IPS-18a (cell line): ENCODE data around the gene SEBOX.
A peak's percentile ranks its signal among the peaks of the same experiment; 100 is the strongest.

Experiments
- H3K27ac ChIP-seq: one replicate; pipeline ENCODE4 v1.5.1; 2013; ENCODE audit warnings: low read length
- H3K27me3 ChIP-seq: one replicate; pipeline ENCODE4 v1.6.1; 2013; ENCODE audit warnings: mild to moderate bottlenecking, low read length; ENCODE audit not compliant: control insufficient read depth, insufficient read depth
- H3K36me3 ChIP-seq: one replicate; pipeline ENCODE4 v1.6.1; 2013; ENCODE audit warnings: low read depth, low read length; ENCODE audit not compliant: control insufficient read depth
- H3K4me1 ChIP-seq: one replicate; pipeline ENCODE4 v1.6.1; 2013; ENCODE audit warnings: low read depth, low read length; ENCODE audit not compliant: control insufficient read depth
- H3K4me3 ChIP-seq: one replicate; pipeline ENCODE4 v1.5.1; 2013; ENCODE audit warnings: low read length
- H3K9ac ChIP-seq: one replicate; pipeline ENCODE4 v1.6.1; 2013; ENCODE audit warnings: mild to moderate bottlenecking, low read length, moderate library complexity
- H3K9me3 ChIP-seq: one replicate; pipeline ENCODE4 v1.6.1; 2013; ENCODE audit warnings: low read depth, low read length; ENCODE audit not compliant: control insufficient read depth

The SEBOX gene

DNA sequence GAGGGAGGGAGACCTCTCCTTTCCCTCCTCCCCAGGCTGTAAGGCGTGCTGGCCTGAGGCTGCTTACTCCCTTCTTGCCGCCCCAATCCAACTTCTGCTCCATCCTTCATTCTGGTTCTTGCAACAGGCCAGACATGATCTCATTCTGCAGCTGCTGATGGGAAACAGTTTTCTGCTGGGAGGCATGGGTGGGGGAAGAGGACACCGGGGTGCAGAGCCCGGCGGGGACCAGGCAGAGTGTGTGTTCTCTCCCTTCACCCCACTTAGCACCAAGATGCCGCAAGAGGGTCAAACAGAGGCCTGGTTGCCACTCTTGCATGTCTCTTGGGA is 7.9 kb upstream of the SEBOX start:
- Histone ChIP-seq H3K36me3 (no peaks in the 10 kb centered on the region), H3K9ac (no peak overlapping the region), H3K27me3 (peaks cover 19% of the 10 kb centered on the region), H3K9me3 (no peaks in the 10 kb centered on the region), H3K4me1 (peaks cover 12% of the 10 kb centered on the region), H3K27ac (no peak overlapping the region), H3K4me3 (peak overlapping the region; percentile 67)

DNA sequence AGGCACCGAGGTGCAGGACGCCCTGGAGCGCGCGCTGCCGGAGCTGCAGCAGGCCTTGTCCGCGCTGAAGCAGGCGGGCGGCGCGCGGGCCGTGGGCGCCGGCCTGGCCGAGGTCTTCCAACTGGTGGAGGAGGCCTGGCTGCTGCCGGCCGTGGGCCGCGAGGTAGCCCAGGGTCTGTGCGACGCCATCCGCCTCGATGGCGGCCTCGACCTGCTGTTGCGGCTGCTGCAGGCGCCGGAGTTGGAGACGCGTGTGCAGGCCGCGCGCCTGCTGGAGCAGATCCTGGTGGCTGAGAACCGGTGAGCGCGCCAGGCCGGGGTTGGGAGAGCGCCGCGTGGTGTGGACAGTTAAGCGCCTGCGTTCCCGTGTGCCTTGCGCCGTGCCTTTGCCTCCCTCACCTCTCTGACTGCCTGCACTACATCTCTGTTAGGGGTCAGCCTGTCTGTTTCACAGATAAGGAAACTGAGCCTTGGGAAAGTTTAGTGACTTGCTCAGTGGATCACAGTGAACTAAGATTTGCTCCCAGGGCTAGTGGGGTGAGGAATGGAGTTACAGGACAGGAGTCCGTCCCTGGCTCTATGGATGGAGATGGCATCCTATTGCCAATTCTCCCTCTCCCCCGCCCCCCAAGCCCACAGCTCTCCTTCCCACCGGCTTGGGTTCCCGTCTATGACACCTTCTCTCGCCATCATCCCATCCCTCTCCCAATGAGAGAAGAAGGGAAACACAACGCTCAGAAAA is 7.4 kb upstream of the SEBOX start:
- Histone ChIP-seq H3K27me3 (peaks cover 19% of the 10 kb centered on the region), H3K36me3 (no peaks in the 10 kb centered on the region), H3K9me3 (no peaks in the 10 kb centered on the region), H3K9ac (peak overlapping the region; percentile 41), H3K4me3 (peak overlapping the region; percentile 67), H3K27ac (no peak overlapping the region), H3K4me1 (peaks cover 12% of the 10 kb centered on the region)

DNA sequence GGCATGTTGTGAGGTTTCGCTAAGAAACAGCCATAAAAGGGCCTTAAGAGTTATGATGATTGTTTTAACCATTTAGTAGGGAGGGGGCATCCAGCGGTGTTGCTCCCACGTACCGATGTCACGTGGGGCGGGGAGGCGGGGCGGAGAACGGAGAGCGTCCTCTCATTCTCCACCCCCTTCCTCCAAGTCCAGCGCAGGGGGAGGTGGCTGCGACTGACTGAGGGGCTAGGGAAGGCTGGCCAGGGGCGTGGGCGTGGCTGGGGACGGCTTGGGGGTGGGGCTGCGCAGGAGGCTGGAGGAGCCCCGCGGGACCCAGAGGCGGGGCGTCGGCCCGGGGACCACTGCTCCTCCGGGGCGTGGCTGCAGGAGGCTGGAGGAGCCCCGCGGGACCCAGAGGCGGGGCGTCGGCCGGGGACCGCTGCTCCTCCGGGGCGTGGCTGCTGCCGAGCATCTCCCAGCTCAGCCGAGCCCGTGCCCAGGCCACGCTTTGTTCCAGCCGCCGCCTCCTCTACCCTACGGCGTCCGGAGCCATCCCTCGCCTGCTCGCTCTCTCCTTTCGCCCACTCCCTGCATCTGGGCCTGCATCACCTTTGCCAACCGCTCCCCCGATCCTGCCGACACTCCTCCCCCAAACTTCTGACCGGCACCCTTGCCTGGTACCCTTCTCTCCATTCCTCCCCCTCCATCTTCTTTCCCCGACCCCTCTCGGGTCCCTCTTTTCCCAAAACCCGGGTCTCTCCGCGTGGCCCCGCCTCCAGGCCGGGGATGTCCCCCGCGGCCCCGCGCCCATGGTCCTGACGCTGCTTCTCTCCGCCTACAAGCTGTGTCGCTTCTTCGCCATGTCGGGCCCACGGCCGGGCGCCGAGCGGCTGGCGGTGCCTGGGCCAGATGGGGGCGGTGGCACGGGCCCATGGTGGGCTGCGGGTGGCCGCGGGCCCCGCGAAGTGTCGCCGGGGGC is 6.5 kb upstream of the SEBOX start, which contains the start of gene SARM1:
TSS of gene SARM1 (plus strand) at position 450 of the 958 bp plus-strand sequence. CDS start at position 789, 339 bp downstream.
- Histone ChIP-seq H3K27me3 (peaks cover 19% of the 10 kb centered on the region), H3K9me3 (no peaks in the 10 kb centered on the region), H3K27ac (no peak within 1 kb of the TSS), H3K9ac (peak within 1 kb of the TSS; percentile 41), H3K4me1 (peaks cover 12% of the 10 kb centered on the region), H3K4me3 (peak within 1 kb of the TSS; percentile 67), H3K36me3 (no peaks in the 10 kb centered on the region)

DNA sequence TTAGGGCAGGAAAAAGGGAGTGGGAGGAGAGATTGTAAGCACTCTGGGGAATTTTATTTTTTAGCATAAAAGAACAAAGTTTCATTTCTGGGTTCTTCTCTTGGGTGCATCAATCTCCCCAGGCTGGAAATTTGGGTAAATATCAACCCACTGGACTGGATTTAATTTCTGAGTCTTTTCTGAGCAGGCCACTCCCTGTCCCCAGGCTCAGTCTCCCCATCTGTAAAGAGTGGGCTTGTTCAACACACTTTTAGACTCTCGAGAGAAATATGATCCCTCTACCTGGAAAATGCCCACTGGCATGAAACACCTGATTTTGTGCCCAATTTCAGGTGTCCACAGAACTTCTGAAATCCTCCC is 5.7 kb upstream of the SEBOX start:
- Histone ChIP-seq H3K27ac (no peak overlapping the region), H3K9me3 (no peaks in the 10 kb centered on the region), H3K36me3 (no peaks in the 10 kb centered on the region), H3K4me3 (peak overlapping the region; percentile 56), H3K9ac (no peak overlapping the region), H3K27me3 (peaks cover 19% of the 10 kb centered on the region), H3K4me1 (peaks cover 12% of the 10 kb centered on the region)

DNA sequence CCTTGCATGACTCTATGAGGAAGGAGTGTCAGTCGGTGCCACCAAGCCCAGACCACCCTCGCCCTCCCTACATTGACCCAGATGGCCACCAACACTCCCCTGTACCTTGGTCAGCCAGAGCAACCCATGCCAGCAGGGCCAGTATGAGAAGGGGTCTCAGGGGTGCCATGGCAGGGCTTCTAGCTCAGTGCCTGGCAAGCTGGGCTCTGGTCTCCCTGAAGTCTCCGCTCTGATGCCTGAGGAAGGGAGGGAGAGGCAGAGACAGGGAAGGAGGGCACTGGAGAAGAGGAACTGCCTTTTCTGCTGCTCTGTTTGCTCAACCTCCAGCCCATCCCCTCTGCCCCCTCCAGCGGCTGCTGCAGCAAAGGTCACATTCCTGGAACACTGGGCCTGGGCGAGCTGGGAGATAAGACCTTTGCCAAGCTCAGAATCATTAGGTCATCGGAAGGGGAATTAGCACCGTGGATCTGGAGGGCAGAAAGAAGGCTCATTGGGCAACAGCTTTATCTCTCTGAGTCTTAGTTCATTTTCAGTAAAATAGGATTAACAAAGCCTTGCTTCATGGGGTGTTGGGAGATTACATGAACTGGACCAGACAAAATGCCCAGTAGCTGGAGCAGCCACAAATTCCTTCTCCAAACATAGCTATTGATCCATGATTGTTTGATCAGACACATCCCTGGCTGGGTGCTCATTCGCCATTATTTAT is 5.2 kb upstream of the SEBOX start, which contains the start of gene VTN:
TSS of gene VTN (minus strand) at position 273 of the 709 bp plus-strand sequence. CDS start at position 169, 104 bp downstream.
- Histone ChIP-seq H3K27ac (no peak within 1 kb of the TSS), H3K9ac (no peak within 1 kb of the TSS), H3K4me3 (peak within 1 kb of the TSS; percentile 56), H3K27me3 (peaks cover 19% of the 10 kb centered on the region), H3K36me3 (no peaks in the 10 kb centered on the region), H3K9me3 (no peaks in the 10 kb centered on the region), H3K4me1 (peaks cover 12% of the 10 kb centered on the region)

DNA sequence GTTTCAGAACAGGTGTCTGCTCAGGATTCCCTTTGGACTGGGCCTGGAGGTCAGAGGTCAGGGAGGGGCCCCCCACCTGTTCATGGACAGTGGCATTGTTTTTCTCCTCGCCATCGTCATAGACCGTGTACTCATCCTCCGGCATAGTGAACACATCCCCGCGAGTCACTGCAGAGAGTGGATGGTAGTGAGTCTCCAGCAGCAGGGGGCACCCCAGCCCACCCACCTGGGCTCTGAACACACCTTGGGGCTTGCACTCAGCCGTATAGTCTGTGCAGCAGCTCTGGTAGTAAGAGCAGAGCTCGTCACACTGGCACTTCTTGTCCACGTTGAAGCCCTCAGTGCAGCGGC is 4.7 kb upstream of the SEBOX start:
- Histone ChIP-seq H3K27me3 (peaks cover 19% of the 10 kb centered on the region), H3K27ac (no peak overlapping the region), H3K36me3 (no peaks in the 10 kb centered on the region), H3K4me1 (peaks cover 12% of the 10 kb centered on the region), H3K9ac (no peak overlapping the region), H3K9me3 (no peaks in the 10 kb centered on the region), H3K4me3 (no peak overlapping the region)

DNA sequence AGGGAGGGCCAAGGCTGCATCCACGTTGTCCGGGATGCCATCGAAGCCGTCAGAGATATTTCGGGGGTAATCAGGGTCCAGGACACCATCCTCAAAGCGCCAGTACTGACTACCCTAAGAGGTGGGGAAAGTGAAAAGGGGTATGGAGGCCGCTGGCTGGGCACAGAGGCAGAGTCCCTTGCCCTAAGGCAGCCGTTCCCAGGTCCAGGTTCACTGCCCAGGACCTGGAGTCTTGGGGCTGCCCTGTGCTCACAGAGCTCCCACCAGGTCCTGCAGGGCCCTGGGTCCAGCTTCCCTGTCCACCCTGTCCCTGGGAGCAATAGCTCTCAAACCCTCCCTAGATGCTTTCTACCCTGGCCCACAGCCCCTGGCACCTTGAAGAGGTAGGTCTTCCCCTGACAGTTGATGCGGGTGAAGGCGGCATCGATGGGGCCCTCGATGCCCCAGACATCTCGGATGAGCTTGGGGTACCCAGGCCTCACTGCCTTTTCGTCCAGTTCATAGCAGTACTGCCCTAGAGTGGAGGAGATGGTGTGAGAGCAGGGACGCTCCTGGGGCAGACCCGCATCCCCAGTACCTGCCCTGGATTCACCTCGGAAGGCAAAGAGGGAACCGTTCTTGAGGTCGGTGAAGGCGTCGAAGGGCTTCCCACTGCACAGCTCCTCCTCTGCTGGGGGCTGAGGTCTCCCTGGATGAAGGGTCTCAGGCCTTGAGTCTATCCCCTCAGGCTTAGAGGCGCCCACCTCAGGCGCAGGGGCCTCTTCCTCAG is 4.1 kb upstream of the SEBOX start:
- no peak overlapping the region for H3K4me3 ChIP-seq

DNA sequence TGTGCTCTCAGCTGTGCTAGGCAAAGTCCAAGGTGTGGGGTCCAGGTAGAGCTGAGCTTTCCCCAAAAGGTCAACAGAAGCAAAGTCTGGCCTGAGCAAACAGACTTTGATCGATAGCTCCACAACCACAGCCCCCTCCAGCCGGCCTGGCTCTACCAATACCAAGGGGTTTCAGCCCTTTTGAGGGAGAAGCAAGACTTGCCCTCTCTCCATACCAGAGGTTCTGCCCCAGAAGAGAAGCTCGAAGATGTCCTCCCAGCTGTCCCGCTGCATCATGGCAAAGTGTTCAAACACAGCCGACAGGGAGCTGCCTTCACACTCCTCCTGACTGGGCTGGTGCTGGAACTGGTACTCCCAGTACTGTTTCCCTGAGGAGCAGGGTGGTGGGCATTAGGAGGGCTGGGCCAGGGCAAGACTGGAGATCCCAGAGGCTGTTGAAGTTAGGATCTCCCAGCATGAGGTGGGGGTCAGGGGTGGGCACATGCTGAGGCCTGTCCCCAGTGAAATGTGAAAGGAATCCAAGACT is 3.4 kb upstream of the SEBOX start:
- H3K9ac ChIP-seq, result no peak overlapping the region
- H3K4me3 ChIP-seq, result no peak overlapping the region
- no peak overlapping the region for H3K27ac ChIP-seq
- no peaks in the 10 kb centered on the region for H3K9me3 ChIP-seq
- peaks cover 2% of the 10 kb centered on the region for H3K36me3 ChIP-seq
- peaks cover 12% of the 10 kb centered on the region for H3K4me1 ChIP-seq
- H3K27me3 ChIP-seq, result peaks cover 12% of the 10 kb centered on the region

More for the DNA sequence above, 4.1 kb upstream of the SEBOX start:
- Histone ChIP-seq H3K4me1 (peaks cover 12% of the 10 kb centered on the region), H3K9me3 (no peaks in the 10 kb centered on the region), H3K27ac (no peak overlapping the region), H3K27me3 (peaks cover 19% of the 10 kb centered on the region), H3K36me3 (no peaks in the 10 kb centered on the region), H3K9ac (no peak overlapping the region)

DNA sequence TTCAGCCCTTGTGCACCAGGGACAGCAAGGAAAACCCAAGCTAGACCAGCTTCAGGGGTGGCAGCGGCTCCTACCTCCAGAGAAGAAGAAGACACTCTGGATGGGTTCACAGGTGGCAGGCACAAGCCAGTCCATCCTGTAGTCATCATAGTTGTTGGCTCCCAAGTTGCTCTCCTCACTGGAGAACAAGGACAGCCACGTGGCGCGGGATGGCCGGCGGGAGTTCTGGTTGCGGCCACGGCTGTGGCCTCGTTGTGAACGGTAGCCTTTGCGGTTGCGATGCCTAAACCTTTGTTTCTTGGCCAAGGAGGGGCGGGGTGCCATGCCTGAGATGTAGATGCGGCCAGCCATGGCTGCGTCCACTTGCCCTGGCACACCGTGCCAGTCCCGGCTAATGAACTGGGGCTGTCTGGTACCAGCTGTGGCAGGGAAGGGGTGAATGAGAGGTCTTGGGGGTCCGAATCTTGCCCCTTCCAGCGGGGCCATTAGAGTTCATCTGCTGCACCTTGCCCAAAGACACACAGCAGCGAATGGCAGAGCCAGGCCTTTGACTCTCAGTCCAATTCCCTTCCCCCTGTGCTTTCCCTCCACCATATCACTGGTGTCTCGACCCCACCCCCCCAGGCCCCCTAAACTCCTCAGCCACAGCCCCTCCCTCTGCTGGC is 2.8 kb upstream of the SEBOX start:
- Histone ChIP-seq H3K9me3 (no peaks in the 10 kb centered on the region), H3K4me1 (peaks cover 12% of the 10 kb centered on the region), H3K4me3 (no peak overlapping the region), H3K27me3 (peaks cover 6% of the 10 kb centered on the region), H3K36me3 (peaks cover 8% of the 10 kb centered on the region), H3K9ac (no peak overlapping the region), H3K27ac (no peak overlapping the region)

DNA sequence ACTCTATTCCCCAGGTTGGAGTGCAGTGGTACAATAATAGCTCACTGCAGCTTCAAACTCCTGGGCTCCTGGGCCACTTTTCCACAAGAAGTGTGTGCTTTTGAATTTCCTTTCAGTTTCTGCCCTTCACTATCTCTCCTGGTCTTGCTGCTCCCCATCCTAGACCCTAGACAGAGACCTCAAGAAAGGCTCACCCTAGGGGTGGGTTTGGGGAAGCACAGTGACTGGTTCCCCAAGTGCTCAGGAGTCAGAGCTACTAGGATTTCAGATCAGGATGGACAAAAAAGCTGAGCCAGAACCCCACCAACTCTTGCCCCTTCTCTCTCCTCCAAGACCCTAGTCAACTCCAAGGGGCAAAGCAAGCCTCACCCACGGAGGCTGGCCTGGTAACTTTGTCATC is 1.6 kb upstream of the SEBOX start:
- Histone ChIP-seq H3K36me3 (peaks cover 18% of the 10 kb centered on the region), H3K9ac (no peak overlapping the region), H3K9me3 (no peaks in the 10 kb centered on the region), H3K4me3 (no peak overlapping the region), H3K27me3 (no peaks in the 10 kb centered on the region), H3K4me1 (peaks cover 12% of the 10 kb centered on the region), H3K27ac (no peak overlapping the region)
